Psoas muscle (tissue), 8 donors: ENCODE measurements around the gene KCNMA1. TPM values are rescaled to one million over a fixed set of nuclear protein-coding genes. Genes with fewer than 3 reads are reported as not detected.

Source experiments
- ATAC-seq, 4 donors: fragments of 200-7000 bp; cut with Tn5 transposase; one replicate each; pipeline ENCODE4 v1.9.1; 2020; ENCODE audit warnings: moderate library complexity in 3 of 4, mild to moderate bottlenecking in 2 of 4
- DNase-seq, 2 donors: peaks; one replicate each; pipeline ENCODE4 v3.0.0-alpha.2; 2020
- H3K27ac ChIP-seq: fragments of 200-600 bp; one replicate; pipeline ENCODE4 v1.8.0; 2022
- H3K27me3 ChIP-seq, 3 donors: fragments of 200-600 bp in 1 of 3; one replicate each; pipeline versions ENCODE4 v1.6.1 to v1.8.0; 2013 to 2022; ENCODE audit warnings: low read length in 2 of 3, mild to moderate bottlenecking in 2 of 3, moderate library complexity in 1 of 3; ENCODE audit not compliant: insufficient read depth in 3 of 3
- H3K36me3 ChIP-seq, 2 donors: fragments of 200-600 bp in 1 of 2; one replicate each; pipeline versions ENCODE4 v1.6.1 to v1.8.0; 2013 to 2022; ENCODE audit warnings: low read depth in 1 of 2, mild to moderate bottlenecking in 1 of 2, moderate library complexity in 1 of 2; ENCODE audit not compliant: insufficient read depth in 1 of 2
- H3K4me1 ChIP-seq: fragments of 200-600 bp; one replicate; pipeline ENCODE4 v1.8.0; 2022
- H3K4me3 ChIP-seq: fragments of 200-600 bp; one replicate; pipeline ENCODE4 v1.8.0; 2022; ENCODE audit warnings: mild to moderate bottlenecking
- H3K9me3 ChIP-seq: fragments of 200-600 bp; one replicate; pipeline ENCODE4 v1.8.0; 2022
- CTCF ChIP-seq: fragments of 200-600 bp; IDR thresholded peaks from one replicate; pipeline ENCODE4 v1.8.0; 2022; ENCODE audit warnings: antibody characterized with exemption
- WGBS, 3 donors: extraction: QIAGEN DNeasy Blood & Tissue Kit; methylation state at CpG; one replicate each; pipeline versions ENCODE4 v1.1.6 to v1.1.7; 2013; 5-methylcytosine and 5-hydroxymethylcytosine counted together
- intact Hi-C, 2 donors: fragments of 100-400 bp; cut with DNase I; formaldehyde crosslinking; loops; one replicate each; pipeline versions ENCODE4 v1.11.0 to v1.14.2; 2022
- polyA plus RNA-seq, 3 donors: library from polyadenylated mRNA; stranded (reverse); fragments of 200-250 nt; gene quantifications; one replicate each; pipeline ENCODE4 v1.2.3, GENCODE V29; 2013
- total RNA-seq, 4 donors: library from RNA; stranded (reverse); fragmentation: NEBNext Ultra II Directional in 2 of 4; extraction: Animal tissue kit (Norgen Biotek cat#: 25700) in 2 of 4; gene quantifications; one replicate each; pipeline versions ENCODE4 v1.2.1 to v1.2.4, GENCODE V29; 2021 to 2023
- donor health status: healthy with polysubstance abuse.
- donor health status: DM: no; HTN: no; CAD: no; lungs with moderate emphysema.
- donor health status: Bipolar disorder and iron deficiency.
- donor health status: healthy.
- donor health status: DM: yes; HTN: yes; CAD: no.
- donor health status: DM: no; HTN: no; CAD: no.
- donor health status: DM: no; HTN: no; CAD: no.
- donor health status: DM: yes; HTN: yes; CAD: no.

Gene KCNMA1
- total and polyA plus RNA-seq, 7 donors: 7.9 to 53.0 (median 41.9) TPM

- intact Hi-C loops: no loop called here
- Histone ChIP-seq H3K27me3 (no peaks in the 10 kb centered on the region), H3K4me1 (no peaks in the 10 kb centered on the region), H3K4me3 (no peak overlapping the region), H3K36me3 (peaks cover 0 to 4% of the 10 kb centered on the region in 2 donors), H3K27ac (no peak overlapping the region), H3K9me3 (no peaks in the 10 kb centered on the region)
- DNase-seq: no peak
- no peak for TF ChIP-seq CTCF
- WGBS, 3 donors: 90 to 94% (median 94%) methylated on average over 4 of the region's 4 CpGs
- ATAC-seq: no peak
Measured at GRCh38 chr10:77038407-77038806, 599.2 kb downstream of the KCNMA1 start.

- DNase-seq: no peak
- TF ChIP-seq CTCF: no peak
- no peaks in the 10 kb centered on the region for H3K4me1 ChIP-seq
- 75 to 80% (median 80%) methylated on average over 8 of the region's 8 CpGs for WGBS, 3 donors
- no peaks in the 10 kb centered on the region for H3K27me3 ChIP-seq
- ATAC-seq: no peak
- intact Hi-C loops: no loop called here
- H3K4me3 ChIP-seq: no peak overlapping the region
- H3K36me3 ChIP-seq: peaks cover 0 to 4% of the 10 kb centered on the region in 2 donors
- no peak overlapping the region for H3K27ac ChIP-seq
- H3K9me3 ChIP-seq: no peaks in the 10 kb centered on the region
Measured at GRCh38 chr10:77037735-77038403, 599.7 kb downstream of the KCNMA1 start.

- Histone ChIP-seq H3K27me3 (no peaks in the 10 kb centered on the region), H3K36me3 (peaks cover 0 to 4% of the 10 kb centered on the region in 2 donors), H3K27ac (no peak overlapping the region), H3K4me1 (no peaks in the 10 kb centered on the region), H3K4me3 (no peak overlapping the region), H3K9me3 (no peaks in the 10 kb centered on the region)
- WGBS, 3 donors: 81 to 86% (median 84%) methylated on average over 6 of the region's 6 CpGs
- intact Hi-C loops: no loop called here
- ATAC-seq: peak in 1 of 4 donors; percentile 50
- TF ChIP-seq CTCF: peak; percentile 26
- DNase-seq: no peak
Measured at GRCh38 chr10:77036993-77037734, 600.4 kb downstream of the KCNMA1 start.

GRCh38 chr10:77036276-77036675 is 601.3 kb downstream of the KCNMA1 start:
- WGBS, 3 donors: 80 to 92% (median 88%) methylated on average over 4 of the region's 4 CpGs
- DNase-seq (no peak), ATAC-seq (no peak)
- H3K27ac ChIP-seq: no peak overlapping the region
- no peaks in the 10 kb centered on the region for H3K9me3 ChIP-seq
- peaks cover 0 to 4% of the 10 kb centered on the region in 2 donors for H3K36me3 ChIP-seq
- intact Hi-C loops: no loop called here
- no peaks in the 10 kb centered on the region for H3K4me1 ChIP-seq
- no peaks in the 10 kb centered on the region for H3K27me3 ChIP-seq
- H3K4me3 ChIP-seq: no peak overlapping the region
- TF ChIP-seq CTCF: no peak
